RWPE1 (cell line): ENCODE data around the gene ADRB2.

Experiments
- CTCF ChIA-PET: fragments of 350-600 bp; sonication (Branson Sonifier 250); formaldehyde crosslinking; extraction: SDS; loops from one replicate; lab custom pipeline; 2021; lab: Yijun Ruan, JAX
- POLR2A ChIA-PET: fragments of 400-600 bp; formaldehyde crosslinking; extraction: SDS; loops from one replicate; lab custom pipeline; 2020; ENCODE audit warnings: antibody characterized with exemption; ENCODE audit not compliant: low non-redundant PET; lab: Yijun Ruan, JAX
- DNase-seq: peaks from one replicate; pipeline ENCODE4 v3.0.0; 2012; ENCODE audit warnings: low spot score
- H3K27ac ChIP-seq: fragments of 450-650 bp; 2 replicates; pipeline ENCODE4 v1.5.1; 2017
- CTCF ChIP-seq: fragments of 450-650 bp; conservative IDR thresholded peaks from 2 replicates; pipeline ENCODE4 v1.5.1; 2017; ENCODE audit warnings: low read depth, mild to moderate bottlenecking

Gene ADRB2

GRCh38 chr5:148793261-148793660 is 33.1 kb upstream of the ADRB2 start:
- CTCF ChIA-PET: interaction anchor here (1.1 kb wide), 1 partner anchor 24 kb away, joined by 3 read pairs; no protein-coding TSS in a partner anchor
- POLR2A ChIA-PET: no interaction called here
- H3K27ac ChIP-seq: no peak overlapping the region; the same call in 1 of the 2 replicates
- DNase-seq: no peak
- TF ChIP-seq CTCF: no peak

GRCh38 chr5:148794275-148794674 is 32.1 kb upstream of the ADRB2 start:
- H3K27ac ChIP-seq: no peak overlapping the region

GRCh38 chr5:148794729-148795561 is 31.5 kb upstream of the ADRB2 start:
- TF ChIP-seq CTCF: no peak
- no peak overlapping the region for H3K27ac ChIP-seq
- CTCF ChIA-PET: interaction anchor here (0.6 kb wide), 2 partner anchors 88 to 477 kb away, joined by 3 read pairs; no protein-coding TSS in a partner anchor
- no peak for DNase-seq
- POLR2A ChIA-PET: no interaction called here

More at GRCh38 chr5:148794275-148794674, 32.1 kb upstream of the ADRB2 start:
- CTCF ChIA-PET: interaction anchor here (0.6 kb wide), 1 partner anchor 88 kb away, joined by 3 read pairs; no protein-coding TSS in a partner anchor
- no peak for DNase-seq
- POLR2A ChIA-PET: no interaction called here
- no peak for TF ChIP-seq CTCF

- ChIA-PET POLR2A (no interaction called here), CTCF (interaction anchor here (0.6 kb wide), 2 partner anchors 66 to 1004 kb away, joined by 3 to 4 read pairs; no protein-coding TSS in a partner anchor)
- DNase-seq: peak; percentile 65
- no peak overlapping the region for H3K27ac ChIP-seq
- TF ChIP-seq CTCF: no peak
Observed at GRCh38 chr5:148796936-148797335, 29.5 kb upstream of the ADRB2 start.

GRCh38 chr5:148798786-148799185 is 27.6 kb upstream of the ADRB2 start:
- ChIA-PET CTCF (interaction anchor here (0.5 to 1.2 kb wide), 3 partner anchors 22 to 114 kb away, joined by 3 to 4 read pairs (median 3); no protein-coding TSS in a partner anchor), POLR2A (no interaction called here)
- no peak overlapping the region for H3K27ac ChIP-seq
- no peak for DNase-seq
- no peak for TF ChIP-seq CTCF

GRCh38 chr5:148799737-148800527 is 26.5 kb upstream of the ADRB2 start:
- POLR2A ChIA-PET: interaction anchor here (0.7 kb wide), 1 partner anchor 168 kb away, joined by 3 read pairs; no protein-coding TSS in a partner anchor
- H3K27ac ChIP-seq: no peak overlapping the region
- no peak for TF ChIP-seq CTCF
- DNase-seq: no peak
- CTCF ChIA-PET: interaction anchor here (0.6 kb wide), 1 partner anchor 284 kb away, joined by 4 read pairs; no protein-coding TSS in a partner anchor
